Uterus (tissue), 4 donors: ENCODE data around the gene PRKAG3. TPM values are rescaled to one million over a fixed set of nuclear protein-coding genes. Genes with fewer than 3 reads are reported as not detected.

Experiments used
- DNase-seq, 2 donors: peaks; one replicate each; pipeline ENCODE4 v3.0.0-alpha.2; 2019 to 2020
- H3K27ac ChIP-seq, 2 donors: fragments of 200-600 bp; sonication (generic); 1 replicate in 1 of 2; 2 replicates in 1 of 2; pipeline ENCODE4 v1.5.1; 2016 to 2018
- H3K27me3 ChIP-seq, 2 donors: fragments of 200-600 bp; sonication (generic); one replicate each; pipeline ENCODE4 v1.5.1; 2018 to 2019; ENCODE audit warnings: control low read depth in 1 of 2
- H3K36me3 ChIP-seq, 2 donors: fragments of 200-600 bp; sonication (generic); one replicate each; pipeline ENCODE4 v1.5.1; 2019; ENCODE audit warnings: control low read depth in 1 of 2
- H3K4me1 ChIP-seq, 2 donors: fragments of 200-600 bp; sonication (generic); one replicate each; pipeline ENCODE4 v1.5.1; 2018 to 2019; ENCODE audit warnings: control low read depth in 1 of 2
- H3K4me3 ChIP-seq, 2 donors: fragments of 200-600 bp; sonication (generic); 1 replicate in 1 of 2; 2 replicates in 1 of 2; pipeline ENCODE4 v1.5.1; 2018 to 2019; ENCODE audit warnings: mild to moderate bottlenecking in 1 of 2
- H3K9me3 ChIP-seq, 2 donors: fragments of 200-600 bp; sonication (generic); one replicate each; pipeline ENCODE4 v1.5.1; 2019; ENCODE audit warnings: control low read depth in 1 of 2
- POLR2A ChIP-seq, 2 donors: fragments of 450-650 bp; IDR thresholded peaks; one replicate each; pipeline ENCODE4 v1.6.1; 2016; ENCODE audit warnings: antibody characterized with exemption in 2 of 2, mild to moderate bottlenecking in 1 of 2, moderate library complexity in 1 of 2
- intact Hi-C: fragments of 100-400 bp; cut with DNase I; formaldehyde crosslinking; loops from one replicate; pipeline ENCODE4 v1.15.1; 2023; ENCODE audit warnings: low total_unique reads
- total RNA-seq, 4 donors: library from RNA; depleted of rRNA in 3 of 4; stranded (reverse); fragments of >200 nt in 3 of 4; gene quantifications; one replicate each; pipeline versions ENCODE4 v1.1.0 to v1.2.4, GENCODE V29; 2014 to 2023
- TF ChIP-seq, protein P1 (sequence below), 4 experiments: fragments of 200-600 bp in 2 of 4; fragments of 450-650 bp in 2 of 4; sonication (generic) in 2 of 4; IDR thresholded peaks; one replicate each; pipeline ENCODE4 v1.5.1; 2016 to 2019; ENCODE audit warnings: antibody characterized with exemption in 4 of 4, mild to moderate bottlenecking in 2 of 4, moderate library complexity in 1 of 4
- donor health status: DM: yes; HTN: yes; CAD: no.

PRKAG3 gene
- total RNA-seq, 4 donors from 2014 or later = not detected

DNA sequence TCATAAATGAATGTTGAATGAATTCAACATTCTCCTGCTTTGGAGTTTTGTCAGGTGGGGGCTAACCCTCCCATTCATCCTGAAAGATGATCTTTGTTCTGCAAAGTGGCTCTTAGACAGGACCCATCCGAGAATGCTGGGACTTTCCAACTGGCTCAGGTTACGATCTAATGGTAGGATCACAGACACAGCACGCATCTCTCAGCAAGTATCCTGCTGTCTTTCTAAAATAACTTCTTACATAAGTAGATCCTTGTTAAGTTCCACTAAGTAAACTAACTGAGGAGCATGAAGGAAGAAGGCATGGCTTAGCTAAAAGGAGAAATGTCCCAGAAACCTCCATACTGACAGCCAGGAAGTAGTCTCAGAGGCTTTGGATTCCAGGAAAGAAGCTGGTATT is 26.0 kb downstream of the PRKAG3 start:
- Histone ChIP-seq H3K27me3 (no peaks in the 10 kb centered on the region), H3K4me3 (no peak overlapping the region), H3K36me3 (no peaks in the 10 kb centered on the region), H3K4me1 (peaks cover 0 to 7% of the 10 kb centered on the region in 2 donors), H3K27ac (peak overlapping the region; percentile 73 to 80), H3K9me3 (no peaks in the 10 kb centered on the region)
- no peak for TF ChIP-seq POLR2A (IDR thresholded peaks at IDR 0.05)
- TF ChIP-seq, protein P1, sequence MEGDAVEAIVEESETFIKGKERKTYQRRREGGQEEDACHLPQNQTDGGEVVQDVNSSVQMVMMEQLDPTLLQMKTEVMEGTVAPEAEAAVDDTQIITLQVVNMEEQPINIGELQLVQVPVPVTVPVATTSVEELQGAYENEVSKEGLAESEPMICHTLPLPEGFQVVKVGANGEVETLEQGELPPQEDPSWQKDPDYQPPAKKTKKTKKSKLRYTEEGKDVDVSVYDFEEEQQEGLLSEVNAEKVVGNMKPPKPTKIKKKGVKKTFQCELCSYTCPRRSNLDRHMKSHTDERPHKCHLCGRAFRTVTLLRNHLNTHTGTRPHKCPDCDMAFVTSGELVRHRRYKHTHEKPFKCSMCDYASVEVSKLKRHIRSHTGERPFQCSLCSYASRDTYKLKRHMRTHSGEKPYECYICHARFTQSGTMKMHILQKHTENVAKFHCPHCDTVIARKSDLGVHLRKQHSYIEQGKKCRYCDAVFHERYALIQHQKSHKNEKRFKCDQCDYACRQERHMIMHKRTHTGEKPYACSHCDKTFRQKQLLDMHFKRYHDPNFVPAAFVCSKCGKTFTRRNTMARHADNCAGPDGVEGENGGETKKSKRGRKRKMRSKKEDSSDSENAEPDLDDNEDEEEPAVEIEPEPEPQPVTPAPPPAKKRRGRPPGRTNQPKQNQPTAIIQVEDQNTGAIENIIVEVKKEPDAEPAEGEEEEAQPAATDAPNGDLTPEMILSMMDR (IDR thresholded peaks at IDR 0.05) = no peak
- intact Hi-C loops = no loop called here
- no peak for DNase-seq

DNA sequence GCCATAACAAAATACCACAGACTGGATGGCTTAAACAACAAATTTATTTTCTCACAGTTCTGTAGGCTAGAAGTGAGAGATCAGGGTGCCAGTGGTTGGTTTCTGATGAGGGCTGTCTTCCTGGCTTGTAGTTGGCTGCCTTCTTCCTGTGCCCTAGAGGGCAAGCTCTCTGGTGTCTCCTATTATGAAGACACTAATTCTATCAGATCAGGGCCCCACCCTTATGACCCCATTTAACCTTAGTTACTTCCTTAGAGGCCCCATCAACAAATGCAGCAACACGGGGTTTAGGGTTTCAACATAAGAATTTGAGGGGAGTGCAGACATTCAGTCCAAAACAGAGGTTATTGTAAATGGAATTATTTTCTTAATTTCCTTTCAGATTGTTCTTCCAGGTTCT is 26.8 kb downstream of the PRKAG3 start:
- no peak overlapping the region for H3K4me3 ChIP-seq
- H3K27ac ChIP-seq = peak overlapping the region in 1 of 2 donors; percentile 80
- no peaks in the 10 kb centered on the region for H3K27me3 ChIP-seq
- no peak for TF ChIP-seq POLR2A (IDR thresholded peaks at IDR 0.05)
- TF ChIP-seq, protein P1 (IDR thresholded peaks at IDR 0.05) = no peak
- peaks cover 0 to 7% of the 10 kb centered on the region in 2 donors for H3K4me1 ChIP-seq
- no peaks in the 10 kb centered on the region for H3K36me3 ChIP-seq
- no peaks in the 10 kb centered on the region for H3K9me3 ChIP-seq
- no peak for DNase-seq
- intact Hi-C loops = no loop called here

DNA sequence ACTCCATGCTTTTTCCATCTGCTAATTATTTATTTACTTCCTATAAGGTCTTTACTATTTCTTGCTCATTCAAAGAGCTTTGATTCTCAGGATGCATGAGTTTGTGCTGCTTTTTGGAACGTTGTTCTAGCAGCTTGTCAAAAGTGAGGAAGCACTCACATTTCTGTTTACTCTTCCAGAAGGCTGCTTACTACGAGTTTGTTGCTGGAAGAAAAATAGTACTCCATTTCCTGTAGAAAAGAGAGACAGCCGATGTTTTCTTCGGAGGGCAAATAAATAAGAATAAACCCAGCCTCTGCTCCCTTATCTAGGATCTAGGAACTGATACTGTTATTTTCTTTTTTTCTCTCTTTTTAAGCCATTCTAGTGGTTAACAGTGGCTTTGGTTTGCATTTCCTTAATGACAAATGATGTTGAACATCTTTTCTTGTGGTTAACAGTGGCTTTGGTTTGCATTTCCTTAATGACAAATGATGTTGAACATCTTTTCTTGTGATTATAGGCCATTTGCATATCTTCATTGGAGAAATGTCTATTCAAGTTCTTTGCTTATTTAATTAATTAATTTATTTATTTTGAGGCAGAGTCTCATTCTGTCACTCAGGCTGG is 29.1 kb downstream of the PRKAG3 start:
- DNase-seq = no peak
- Histone ChIP-seq H3K27me3 (no peaks in the 10 kb centered on the region), H3K9me3 (no peaks in the 10 kb centered on the region), H3K27ac (no peak overlapping the region), H3K36me3 (no peaks in the 10 kb centered on the region), H3K4me1 (peaks cover 0 to 7% of the 10 kb centered on the region in 2 donors), H3K4me3 (no peak overlapping the region)
- TF ChIP-seq POLR2A (IDR thresholded peaks at IDR 0.05) = no peak
- TF ChIP-seq, protein P1 (IDR thresholded peaks at IDR 0.05) = no peak
- intact Hi-C loops = no loop called here

DNA sequence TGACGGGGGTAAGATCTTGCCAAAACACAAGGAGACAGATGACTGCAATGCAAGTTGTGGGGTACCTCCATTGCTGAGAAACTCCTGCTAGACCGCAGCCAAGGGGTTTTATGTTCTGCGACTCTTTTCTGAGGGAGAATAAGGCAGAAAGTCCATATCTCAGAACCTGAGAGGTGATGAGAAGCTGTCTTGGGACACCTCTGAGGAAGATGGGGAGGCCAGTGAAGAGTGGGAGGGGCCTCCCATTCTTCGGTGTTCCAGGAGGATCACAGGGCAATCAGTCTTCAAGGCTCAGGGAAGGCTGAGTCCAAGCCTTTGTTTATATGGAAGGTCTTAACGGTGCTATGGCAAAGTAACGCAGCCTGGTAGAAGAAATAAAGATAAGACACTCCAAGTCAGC is 31.6 kb downstream of the PRKAG3 start:
- intact Hi-C loops = no loop called here
- H3K27ac ChIP-seq = no peak overlapping the region
- H3K9me3 ChIP-seq = no peaks in the 10 kb centered on the region

DNA sequence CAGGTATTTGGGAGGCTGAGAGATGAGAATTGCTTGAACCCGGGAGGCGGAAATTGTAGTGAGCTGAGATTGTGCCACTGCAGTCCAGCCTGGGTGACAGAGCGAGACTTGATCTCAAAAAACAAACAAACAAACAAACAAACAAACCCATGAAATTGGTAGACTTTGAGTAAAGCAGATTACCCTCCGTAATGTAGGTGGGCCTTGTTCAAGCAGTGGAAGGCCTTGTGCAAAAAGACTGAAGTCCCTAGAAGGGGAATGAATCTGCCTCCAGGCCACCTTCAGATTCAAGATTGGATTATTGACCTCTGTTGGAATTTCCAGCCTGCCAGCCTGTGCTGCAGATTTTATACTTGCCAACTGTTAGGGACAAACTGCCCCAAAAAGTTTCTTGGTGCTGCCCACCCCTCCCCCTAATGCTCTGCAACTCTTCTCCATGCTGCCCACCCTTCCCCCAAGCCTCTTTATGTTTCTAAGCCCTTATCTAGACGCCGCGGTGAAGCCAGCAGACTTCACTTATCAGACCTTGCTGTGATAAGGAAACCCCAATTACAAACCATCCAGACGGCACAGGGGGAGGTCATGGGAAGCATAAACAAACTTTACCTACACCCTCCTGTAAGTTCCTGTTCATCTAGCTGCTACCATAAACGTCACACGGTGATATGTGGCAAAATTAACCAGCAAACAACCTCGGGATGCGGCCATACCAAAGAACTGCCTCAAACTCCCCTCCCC is 32.7 kb downstream of the PRKAG3 start:
- no peaks in the 10 kb centered on the region for H3K27me3 ChIP-seq
- intact Hi-C loops = no loop called here
- H3K4me1 ChIP-seq = no peaks in the 10 kb centered on the region
- H3K36me3 ChIP-seq = no peaks in the 10 kb centered on the region
- no peak overlapping the region for H3K4me3 ChIP-seq
- no peaks in the 10 kb centered on the region for H3K9me3 ChIP-seq
- no peak for TF ChIP-seq POLR2A (IDR thresholded peaks at IDR 0.05)
- TF ChIP-seq, protein P1 (IDR thresholded peaks at IDR 0.05) = no peak
- no peak for DNase-seq
- no peak overlapping the region for H3K27ac ChIP-seq

More for the DNA sequence above, 31.6 kb downstream of the PRKAG3 start:
- H3K4me3 ChIP-seq = no peak overlapping the region
- DNase-seq = no peak
- H3K36me3 ChIP-seq = no peaks in the 10 kb centered on the region
- TF ChIP-seq, protein P1 (IDR thresholded peaks at IDR 0.05) = no peak
- no peak for TF ChIP-seq POLR2A (IDR thresholded peaks at IDR 0.05)
- no peaks in the 10 kb centered on the region for H3K4me1 ChIP-seq
- H3K27me3 ChIP-seq = no peaks in the 10 kb centered on the region
